ENCODE data around the gene CGB5. TPM values are rescaled to one million over a fixed set of nuclear protein-coding genes. Genes with fewer than 3 reads are reported as not detected.
"Not testable (repeated sequence)": the region's sequence is repeated elsewhere in the genome, so short reads cannot be mapped to it uniquely, and the experiment has no call there.

CGB5 gene
- total RNA-seq, 1 donor from 2014 or later = not detected

GRCh38 chr19:49056101-49056901, 12.7 kb downstream of the CGB5 start:
- H3K4me1 ChIP-seq = peaks cover 22% of the 10 kb centered on the region
- DNase-seq (ENCODE audit: extremely low spot score in 2 of 2) = no peak
- peak overlapping the region; percentile 15 for H3K27ac ChIP-seq
- no peaks in the 10 kb centered on the region for H3K27me3 ChIP-seq
- TF ChIP-seq, protein P1, sequence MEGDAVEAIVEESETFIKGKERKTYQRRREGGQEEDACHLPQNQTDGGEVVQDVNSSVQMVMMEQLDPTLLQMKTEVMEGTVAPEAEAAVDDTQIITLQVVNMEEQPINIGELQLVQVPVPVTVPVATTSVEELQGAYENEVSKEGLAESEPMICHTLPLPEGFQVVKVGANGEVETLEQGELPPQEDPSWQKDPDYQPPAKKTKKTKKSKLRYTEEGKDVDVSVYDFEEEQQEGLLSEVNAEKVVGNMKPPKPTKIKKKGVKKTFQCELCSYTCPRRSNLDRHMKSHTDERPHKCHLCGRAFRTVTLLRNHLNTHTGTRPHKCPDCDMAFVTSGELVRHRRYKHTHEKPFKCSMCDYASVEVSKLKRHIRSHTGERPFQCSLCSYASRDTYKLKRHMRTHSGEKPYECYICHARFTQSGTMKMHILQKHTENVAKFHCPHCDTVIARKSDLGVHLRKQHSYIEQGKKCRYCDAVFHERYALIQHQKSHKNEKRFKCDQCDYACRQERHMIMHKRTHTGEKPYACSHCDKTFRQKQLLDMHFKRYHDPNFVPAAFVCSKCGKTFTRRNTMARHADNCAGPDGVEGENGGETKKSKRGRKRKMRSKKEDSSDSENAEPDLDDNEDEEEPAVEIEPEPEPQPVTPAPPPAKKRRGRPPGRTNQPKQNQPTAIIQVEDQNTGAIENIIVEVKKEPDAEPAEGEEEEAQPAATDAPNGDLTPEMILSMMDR (IDR thresholded peaks at IDR 0.05) = peak in 1 of 3 experiments; percentile 41
- TF ChIP-seq POLR2AphosphoS5 (IDR thresholded peaks at IDR 0.05; ENCODE audit: insufficient read depth in 1 of 2, low read depth in 1 of 2) (peak in 1 of 2 donors; percentile 33), POLR2A (IDR thresholded peaks at IDR 0.05) (no peak)
- no peaks in the 10 kb centered on the region for H3K36me3 ChIP-seq
- intact Hi-C loops (cut with DNase I) = no loop called here
- peak overlapping the region; percentile 47 to 48 for H3K4me3 ChIP-seq
- H3K9me3 ChIP-seq = no peaks in the 10 kb centered on the region

- H3K27ac ChIP-seq = peak overlapping the region; percentile 15
- peaks cover 22% of the 10 kb centered on the region for H3K4me1 ChIP-seq
- H3K4me3 ChIP-seq = peak overlapping the region; percentile 47 to 48
- H3K9me3 ChIP-seq; DNase-seq (ENCODE audit: extremely low spot score in 2 of 2); H3K27me3 ChIP-seq; intact Hi-C loops (cut with DNase I); H3K36me3 ChIP-seq: not testable (repeated sequence)
Observed at GRCh38 chr19:49056902-49057596, 13.4 kb downstream of the CGB5 start.

DNA sequence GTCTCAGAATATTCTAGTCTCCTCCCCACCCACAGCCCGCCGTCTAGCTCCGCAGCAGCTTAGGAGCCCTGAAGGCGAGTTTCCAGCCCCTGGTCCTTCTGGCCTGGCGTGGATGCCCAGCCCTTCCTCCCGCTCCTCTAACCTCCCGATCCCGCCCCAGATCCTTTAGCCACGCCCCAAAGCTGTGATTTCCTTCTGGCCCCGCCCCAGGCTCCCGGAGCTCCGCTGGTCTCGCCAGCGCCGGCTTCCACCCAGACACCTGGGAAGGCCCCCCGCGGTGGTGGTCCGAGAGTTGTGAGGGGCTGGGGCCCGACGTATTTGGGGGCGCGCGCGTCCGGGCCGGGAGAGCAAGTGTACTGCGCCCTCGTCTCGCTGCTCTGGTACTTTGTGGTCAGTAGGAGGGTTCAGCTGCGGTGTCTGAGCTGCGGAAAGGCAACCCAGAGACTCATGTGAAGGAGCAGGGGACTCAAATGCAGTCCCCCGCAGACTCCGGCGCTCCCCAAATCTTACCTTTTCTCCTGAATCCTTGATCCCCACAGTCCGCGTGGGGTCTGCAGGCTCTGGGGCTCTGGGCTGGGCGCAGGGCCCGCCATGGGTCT, 14.1 kb downstream of the CGB5 start, which contains the start of gene CGB7:
Gene CGB7, minus strand, starts transcription at position 114 of the 599 bp plus-strand sequence. CDS start 2,374 bp downstream, outside the sequence.
- TF ChIP-seq, protein P1 (IDR thresholded peaks at IDR 0.05) = no peak
- TF ChIP-seq POLR2AphosphoS5 (IDR thresholded peaks at IDR 0.05; ENCODE audit: insufficient read depth in 1 of 2, low read depth in 1 of 2) = peak in 1 of 2 donors; percentile 22
- Histone ChIP-seq H3K9me3 (no peaks in the 10 kb centered on the region), H3K27ac (peak within 1 kb of the TSS; percentile 15), H3K27me3 (no peaks in the 10 kb centered on the region), H3K4me1 (peaks cover 22% of the 10 kb centered on the region), H3K36me3 (no peaks in the 10 kb centered on the region), H3K4me3 (peak within 1 kb of the TSS; percentile 47 to 48)
- intact Hi-C loops (cut with DNase I) = no loop called here
- DNase-seq (ENCODE audit: extremely low spot score in 2 of 2) = no peak

- intact Hi-C loops (cut with DNase I) = no loop called here
- no peaks in the 10 kb centered on the region for H3K27me3 ChIP-seq
- DNase-seq (ENCODE audit: extremely low spot score in 2 of 2) = no peak
- H3K4me1 ChIP-seq = peaks cover 22% of the 10 kb centered on the region
- TF ChIP-seq POLR2AphosphoS5 (IDR thresholded peaks at IDR 0.05; ENCODE audit: insufficient read depth in 1 of 2, low read depth in 1 of 2) = no peak
- TF ChIP-seq, protein P1 (IDR thresholded peaks at IDR 0.05) = no peak
- no peak for TF ChIP-seq POLR2A (IDR thresholded peaks at IDR 0.05)
- H3K36me3 ChIP-seq = no peaks in the 10 kb centered on the region
- H3K4me3 ChIP-seq = no peak overlapping the region
- H3K9me3 ChIP-seq = no peaks in the 10 kb centered on the region
- H3K27ac ChIP-seq = no peak overlapping the region
Observed at GRCh38 chr19:49058562-49058961, 14.9 kb downstream of the CGB5 start.

DNA sequence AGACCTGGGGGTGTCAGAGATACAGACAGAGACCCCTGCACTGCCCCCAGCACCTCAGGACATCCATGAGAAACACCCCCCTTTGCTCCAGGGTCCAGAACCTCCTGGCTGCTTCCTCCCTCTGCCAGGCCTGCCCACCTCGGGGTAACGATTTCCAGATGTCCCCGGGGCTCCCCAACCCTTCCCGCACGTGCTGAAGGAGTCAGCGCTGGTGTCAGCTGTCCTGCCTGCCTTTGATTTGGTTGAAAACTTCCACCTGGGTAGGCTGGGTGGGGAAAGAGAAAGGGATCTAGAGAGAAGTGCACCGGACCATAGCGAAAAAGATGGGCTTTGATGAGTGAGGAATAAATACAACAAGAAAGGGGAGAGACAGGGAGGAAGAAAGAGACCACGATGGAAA, 15.4 kb downstream of the CGB5 start:
- no peaks in the 10 kb centered on the region for H3K9me3 ChIP-seq
- intact Hi-C loops (cut with DNase I) = no loop called here
- H3K27ac ChIP-seq = no peak overlapping the region
- no peak overlapping the region for H3K4me3 ChIP-seq
- H3K36me3 ChIP-seq = no peaks in the 10 kb centered on the region
- peaks cover 22% of the 10 kb centered on the region for H3K4me1 ChIP-seq
- no peak for DNase-seq (ENCODE audit: extremely low spot score in 2 of 2)
- H3K27me3 ChIP-seq = no peaks in the 10 kb centered on the region
- TF ChIP-seq POLR2AphosphoS5 (IDR thresholded peaks at IDR 0.05; ENCODE audit: insufficient read depth in 1 of 2, low read depth in 1 of 2) = no peak
- TF ChIP-seq POLR2A (IDR thresholded peaks at IDR 0.05) = no peak
- TF ChIP-seq, protein P1 (IDR thresholded peaks at IDR 0.05) = no peak

All from vagina (tissue), 2 donors.